Stomach (tissue), 4 donors: ENCODE data around the gene PPDPF.
A peak's percentile ranks its signal among the peaks of the same experiment; 100 is the strongest.

ENCODE experiments used
- CTCF ChIP-seq, 7 experiments: fragments of 450-650 bp in 4 of 7; fragments of 200-600 bp in 3 of 7; sonication (generic) in 3 of 7; IDR thresholded peaks; one replicate each; pipeline ENCODE4 v1.5.1; 2016 to 2019; ENCODE audit warnings: antibody characterized with exemption in 7 of 7, control low read depth in 2 of 7, mild to moderate bottlenecking in 1 of 7
- EP300 ChIP-seq: sonication (generic); formaldehyde crosslinking; IDR thresholded peaks from one replicate; pipeline ENCODE4 v1.6.1; 2017; ENCODE audit warnings: antibody characterized with exemption
- POLR2A ChIP-seq, 4 donors: fragments of 450-650 bp; IDR thresholded peaks; one replicate each; pipeline ENCODE4 v1.6.1; 2016; ENCODE audit warnings: antibody characterized with exemption in 4 of 4, control low read depth in 2 of 4, mild to moderate bottlenecking in 1 of 4, moderate library complexity in 1 of 4
- POLR2AphosphoS5 ChIP-seq, 3 donors: sonication (generic); formaldehyde crosslinking; IDR thresholded peaks; one replicate each; pipeline ENCODE4 v1.6.1; 2016; ENCODE audit warnings: antibody characterized with exemption in 3 of 3

GRCh38 chr20:63519668-63520503, 679 bp upstream of the PPDPF start:
- peak in 3 of 7 experiments; percentile 15 to 42 (median 18) for TF ChIP-seq CTCF (IDR thresholded peaks at IDR 0.05)
- TF ChIP-seq POLR2A (IDR thresholded peaks at IDR 0.05) = no peak
- no peak for TF ChIP-seq EP300
- TF ChIP-seq POLR2AphosphoS5 (IDR thresholded peaks at IDR 0.05) = no peak
